HepG2 (cell line): ENCODE results near the gene PRDM11. TPM values are rescaled to one million over a fixed set of nuclear protein-coding genes. Genes with fewer than 3 reads are reported as not detected.

Experiments used
- BHLHE40 ChIP-seq: IDR thresholded peaks from 2 replicates; pipeline ENCODE4 v1.6.1; 2011; ENCODE audit warnings: low read length, improper control_type of control experiment
- CBFB ChIP-seq: sonication (generic); formaldehyde crosslinking; IDR thresholded peaks from 2 replicates; pipeline ENCODE4 v1.4.0; 2020; ENCODE audit warnings: missing genetic modification reagents
- CEBPB ChIP-seq: IDR thresholded peaks from 2 replicates; pipeline ENCODE4 v1.6.1; 2011; ENCODE audit warnings: low read depth, low read length, improper control_type of control experiment, borderline replicate concordance
- CEBPZ ChIP-seq: IDR thresholded peaks from 2 replicates; pipeline ENCODE4 v1.6.1; 2012; ENCODE audit warnings: low read length, improper control_type of control experiment
- FOXO1 ChIP-seq: sonication (generic); formaldehyde crosslinking; IDR thresholded peaks from 2 replicates; pipeline ENCODE4 v1.4.0; 2020; ENCODE audit warnings: missing genetic modification reagents
- HNRNPL ChIP-seq: fragments of 200-400 bp; formaldehyde crosslinking; IDR thresholded peaks from 2 replicates; pipeline ENCODE4 v1.6.1; 2017; ENCODE audit warnings: mild to moderate bottlenecking, low read depth, low read length
- HNRNPLL ChIP-seq: fragments of 200-400 bp; formaldehyde crosslinking; IDR thresholded peaks from 2 replicates; pipeline ENCODE4 v1.6.1; 2017; ENCODE audit warnings: mild to moderate bottlenecking, low read depth, low read length; ENCODE audit not compliant: poor library complexity, severe bottlenecking
- KMT2B ChIP-seq: IDR thresholded peaks from 2 replicates; pipeline ENCODE4 v1.6.1; 2016; ENCODE audit warnings: missing genetic modification reagents, missing compliant biosample characterization
- LCORL ChIP-seq, 2 experiments: fragments of 450-650 bp in 1 of 2; sonication (generic) in 1 of 2; formaldehyde crosslinking in 1 of 2; IDR thresholded peaks; 2 replicates each; pipeline versions ENCODE4 v1.5.0 to v1.6.1; 2017 to 2020; ENCODE audit warnings: antibody characterized with exemption in 1 of 2, missing genetic modification reagents in 1 of 2
- MXD1 ChIP-seq: sonication (generic); formaldehyde crosslinking; IDR thresholded peaks from 2 replicates; pipeline ENCODE4 v1.4.0; 2020; ENCODE audit warnings: mild to moderate bottlenecking, missing genetic modification reagents
- PBX2 ChIP-seq: IDR thresholded peaks from 2 replicates; pipeline ENCODE4 v1.6.1; 2016; ENCODE audit warnings: control low read depth
- POLR2A ChIP-seq, 2 experiments: IDR thresholded peaks; 2 replicates each; pipeline ENCODE4 v1.6.1; 2011; ENCODE audit warnings: low read depth in 2 of 2, low read length in 2 of 2, mild to moderate bottlenecking in 1 of 2, moderate library complexity in 1 of 2; ENCODE audit not compliant: insufficient read depth in 1 of 2
- POLR2G ChIP-seq: fragments of 200-400 bp; formaldehyde crosslinking; IDR thresholded peaks from 2 replicates; pipeline ENCODE4 v1.6.1; 2018; ENCODE audit warnings: mild to moderate bottlenecking, low read depth, low read length, moderate library complexity
- PREB ChIP-seq: sonication (generic); formaldehyde crosslinking; IDR thresholded peaks from 2 replicates; pipeline ENCODE4 v1.4.0; 2020; ENCODE audit warnings: missing genetic modification reagents
- SAP130 ChIP-seq: IDR thresholded peaks from 2 replicates; pipeline ENCODE4 v1.6.1; 2016; ENCODE audit warnings: low read depth
- SNAPC5 ChIP-seq: sonication (generic); formaldehyde crosslinking; IDR thresholded peaks from 2 replicates; pipeline ENCODE4 v1.8.1; 2023; ENCODE audit warnings: mild to moderate bottlenecking, missing genetic modification reagents, borderline replicate concordance
- TAF1 ChIP-seq: sonication (generic); formaldehyde crosslinking; IDR thresholded peaks from 2 replicates; pipeline ENCODE4 v1.4.0; 2020; ENCODE audit warnings: missing genetic modification reagents
- TARDBP ChIP-seq: sonication (generic); formaldehyde crosslinking; IDR thresholded peaks from 2 replicates; pipeline ENCODE4 v1.8.0; 2022; ENCODE audit warnings: mild to moderate bottlenecking, missing genetic modification reagents
- ZBTB34 ChIP-seq: sonication (generic); formaldehyde crosslinking; IDR thresholded peaks from 2 replicates; pipeline ENCODE4 v1.8.0; 2022; ENCODE audit warnings: mild to moderate bottlenecking, missing genetic modification reagents
- ZBTB49 ChIP-seq: sonication (generic); formaldehyde crosslinking; IDR thresholded peaks from 2 replicates; pipeline ENCODE4 v1.4.0; 2020; ENCODE audit warnings: missing genetic modification reagents, borderline replicate concordance
- ZNF772 ChIP-seq: sonication (generic); formaldehyde crosslinking; IDR thresholded peaks from 2 replicates; pipeline ENCODE4 v1.5.0; 2020; ENCODE audit warnings: mild to moderate bottlenecking, missing genetic modification reagents
- polyA plus RNA-seq, 8 experiments: library from polyadenylated mRNA; depleted of rRNA in 3 of 8; stranded (reverse) in 7 of 8; unstranded in 1 of 8; fragments of >200 nt; fragmentation: Illumina TruSeq in 4 of 8; extraction: Trizol in 4 of 8; gene quantifications; 2 replicates each; pipeline versions ENCODE4 v1.2.1 to v1.2.3, GENCODE V29; 2011 to 2016; ENCODE audit warnings: low read depth in 4 of 8, missing spikeins in 1 of 8, mixed read lengths in 1 of 8; ENCODE audit not compliant: insufficient read depth in 1 of 8
- total RNA-seq, 5 experiments: library from RNA; depleted of rRNA; stranded (reverse); fragments of >200 nt; fragmentation: Illumina TruSeq; extraction: Trizol; gene quantifications; 2 replicates each; pipeline ENCODE4 v1.2.3, GENCODE V29; 2016; ENCODE audit warnings: low read depth in 1 of 5

PRDM11 gene
- total and polyA plus RNA-seq, 2 of the 13 experiments (the other 11 are each of a cell fraction or from before 2014, with no cell fraction given): 3.4 to 4.7 TPM

- no peak for TF ChIP-seq CEBPZ
- TF ChIP-seq HNRNPL: peak; percentile 77; the same call in 1 of the 2 replicates
- no peak for TF ChIP-seq TARDBP
- TF ChIP-seq PREB (CRISPR knock-in tag): no peak
- no peak for TF ChIP-seq LCORL (IDR thresholded peaks at IDR 0.05)
- no peak for TF ChIP-seq LCORL (CRISPR knock-in tag; IDR thresholded peaks at IDR 0.05)
- TF ChIP-seq ZBTB34 (CRISPR knock-in tag): no peak
- peak; percentile 22 for TF ChIP-seq HNRNPLL
- TF ChIP-seq FOXO1 (CRISPR knock-in tag): no peak
- TF ChIP-seq CBFB (CRISPR knock-in tag): 0 out of 2 replicates have a peak, but pooled peaks have one; percentile 5
- TF ChIP-seq ZBTB49 (CRISPR knock-in tag): no peak
- TF ChIP-seq TAF1: peak; percentile 37; the same call in 1 of the 2 replicates
- no peak for TF ChIP-seq PBX2 (CRISPR knock-in tag)
- peak; percentile 27; the same call in 1 of the 2 replicates for TF ChIP-seq SAP130 (CRISPR knock-in tag)
- TF ChIP-seq POLR2G: peak; percentile 55; the same call in 1 of the 2 replicates
- 0 out of 2 replicates have a peak, but pooled peaks have one; percentile 30 for TF ChIP-seq ZNF772 (CRISPR knock-in tag)
- TF ChIP-seq POLR2A (IDR thresholded peaks at IDR 0.05; ENCODE audit: insufficient read depth in 1 of 2, low read depth in 2 of 2, low read length in 2 of 2): peak in 1 of 2 experiments; percentile 8; a peak in 1 of 4 replicates
- TF ChIP-seq CEBPB: no peak
- TF ChIP-seq BHLHE40: peak; percentile 40; the same call in 1 of the 2 replicates
- TF ChIP-seq KMT2B (CRISPR knock-in tag): 0 out of 2 replicates have a peak, but pooled peaks have one; percentile 32
- TF ChIP-seq SNAPC5 (CRISPR knock-in tag): no peak
- 0 out of 2 replicates have a peak, but pooled peaks have one; percentile 24 for TF ChIP-seq MXD1
Measured at GRCh38 chr11:45180848-45181192, 34.4 kb downstream of the PRDM11 start (continued).
